ENCODE results near the gene ZRANB2. TPM values are rescaled to one million over a fixed set of nuclear protein-coding genes. Genes with fewer than 3 reads are reported as not detected.

ZRANB2 gene
- total and polyA plus RNA-seq, 12 donors: 17.9 to 100.0 (median 50.8) TPM

DNA sequence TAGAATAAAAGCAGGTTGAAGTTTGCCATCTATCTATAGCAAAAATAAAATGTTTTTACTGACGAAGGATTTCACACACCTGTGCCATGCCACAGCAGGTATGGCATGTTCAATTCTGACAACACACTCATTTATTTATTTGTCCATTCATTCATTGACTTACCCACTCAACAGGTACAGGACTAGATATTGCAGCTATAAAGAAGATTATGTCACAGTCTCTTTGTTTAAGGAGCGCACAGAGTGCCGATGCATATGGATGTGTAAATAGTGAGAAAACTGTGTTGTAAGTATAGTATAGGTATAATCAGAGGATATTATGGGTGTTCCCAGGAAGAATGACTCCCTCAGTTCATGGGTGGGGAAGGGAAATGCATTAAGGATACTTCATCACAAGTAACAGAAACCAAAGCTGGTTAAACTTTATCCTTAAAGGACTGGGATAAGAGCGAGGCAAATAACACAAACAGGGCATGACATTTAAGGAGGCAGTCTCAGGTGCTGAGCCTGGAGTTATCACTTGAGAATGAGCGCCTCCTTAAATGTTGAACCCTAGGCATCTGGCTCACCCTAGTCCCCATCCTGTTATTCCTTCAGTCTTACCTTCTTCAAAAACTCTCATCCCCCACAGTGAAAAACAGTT lies 7.9 kb upstream of the ZRANB2 start:
- 91 to 95% (median 92%) methylated on average over 5 of the region's 5 CpGs for WGBS, 4 donors
- no peaks in the 10 kb centered on the region for H3K9me3 ChIP-seq (replicated peaks in 1 of 3)
- intact Hi-C loops (cut with DNase I): no loop called here
- H3K36me3 ChIP-seq (replicated peaks in 1 of 2): no peaks in the 10 kb centered on the region
- TF ChIP-seq, protein P1, sequence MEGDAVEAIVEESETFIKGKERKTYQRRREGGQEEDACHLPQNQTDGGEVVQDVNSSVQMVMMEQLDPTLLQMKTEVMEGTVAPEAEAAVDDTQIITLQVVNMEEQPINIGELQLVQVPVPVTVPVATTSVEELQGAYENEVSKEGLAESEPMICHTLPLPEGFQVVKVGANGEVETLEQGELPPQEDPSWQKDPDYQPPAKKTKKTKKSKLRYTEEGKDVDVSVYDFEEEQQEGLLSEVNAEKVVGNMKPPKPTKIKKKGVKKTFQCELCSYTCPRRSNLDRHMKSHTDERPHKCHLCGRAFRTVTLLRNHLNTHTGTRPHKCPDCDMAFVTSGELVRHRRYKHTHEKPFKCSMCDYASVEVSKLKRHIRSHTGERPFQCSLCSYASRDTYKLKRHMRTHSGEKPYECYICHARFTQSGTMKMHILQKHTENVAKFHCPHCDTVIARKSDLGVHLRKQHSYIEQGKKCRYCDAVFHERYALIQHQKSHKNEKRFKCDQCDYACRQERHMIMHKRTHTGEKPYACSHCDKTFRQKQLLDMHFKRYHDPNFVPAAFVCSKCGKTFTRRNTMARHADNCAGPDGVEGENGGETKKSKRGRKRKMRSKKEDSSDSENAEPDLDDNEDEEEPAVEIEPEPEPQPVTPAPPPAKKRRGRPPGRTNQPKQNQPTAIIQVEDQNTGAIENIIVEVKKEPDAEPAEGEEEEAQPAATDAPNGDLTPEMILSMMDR (IDR thresholded peaks at IDR 0.05): no peak
- no peak for TF ChIP-seq POLR2A (IDR thresholded peaks at IDR 0.05)
- H3K27me3 ChIP-seq: no peaks in the 10 kb centered on the region
- H3K4me3 ChIP-seq: no peak overlapping the region
- no peaks in the 10 kb centered on the region for H3K4me1 ChIP-seq (replicated peaks in 1 of 2)
- DNase-seq: no peak
- no peak overlapping the region for H3K27ac ChIP-seq

DNA sequence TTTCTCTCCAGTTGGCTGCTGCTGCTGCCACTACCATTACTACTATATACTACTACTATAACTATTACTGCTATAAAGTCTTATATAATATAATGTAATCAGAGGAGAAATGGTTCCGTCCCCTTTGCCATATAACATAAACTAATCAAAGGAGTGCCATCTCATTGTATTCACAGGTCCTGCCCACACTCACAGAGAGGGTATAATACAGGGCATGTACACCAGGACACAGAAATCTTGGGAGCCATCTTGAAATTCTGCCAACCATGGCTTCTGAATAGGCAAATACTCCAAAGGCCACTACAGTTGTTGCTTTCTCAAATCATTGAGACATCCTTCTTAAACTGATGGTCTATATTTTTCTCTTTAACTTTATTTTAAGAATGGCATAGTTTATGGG lies 6.9 kb upstream of the ZRANB2 start:
- intact Hi-C loops (cut with DNase I): no loop called here

DNA sequence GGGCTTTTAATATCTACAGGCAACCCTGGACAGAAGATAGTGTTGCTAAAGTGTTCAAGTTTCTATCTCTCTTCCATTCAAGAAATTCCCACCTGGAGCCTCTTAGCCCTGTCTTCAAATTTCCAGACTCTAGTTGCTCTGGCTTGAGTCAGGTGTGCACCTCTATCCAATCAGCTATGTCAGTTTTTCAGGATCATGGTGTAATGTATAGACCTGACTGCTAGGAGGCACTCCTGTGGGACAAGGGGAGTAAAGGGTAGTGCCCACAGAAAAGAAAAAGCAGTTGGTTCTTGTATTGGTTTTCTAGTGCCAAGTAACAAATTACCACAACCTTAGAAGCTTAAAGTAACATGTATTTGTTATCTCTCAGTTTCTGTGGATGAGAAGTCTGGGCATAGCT lies 6.2 kb upstream of the ZRANB2 start:
- Histone ChIP-seq H3K4me3 (no peak overlapping the region), H3K9me3 (replicated peaks in 1 of 3) (no peaks in the 10 kb centered on the region), H3K27ac (no peak overlapping the region), H3K36me3 (replicated peaks in 1 of 2) (no peaks in the 10 kb centered on the region), H3K27me3 (no peaks in the 10 kb centered on the region), H3K4me1 (replicated peaks in 1 of 2) (peaks cover 0 to under 1% of the 10 kb centered on the region in 2 donors)
- no peak for TF ChIP-seq POLR2A (IDR thresholded peaks at IDR 0.05)
- TF ChIP-seq, protein P1 (IDR thresholded peaks at IDR 0.05): no peak
- intact Hi-C loops (cut with DNase I): no loop called here
- DNase-seq: no peak

More for the DNA sequence above, 6.9 kb upstream of the ZRANB2 start:
- Histone ChIP-seq H3K27me3 (no peaks in the 10 kb centered on the region), H3K36me3 (replicated peaks in 1 of 2) (no peaks in the 10 kb centered on the region), H3K27ac (no peak overlapping the region), H3K4me1 (replicated peaks in 1 of 2) (no peaks in the 10 kb centered on the region), H3K9me3 (replicated peaks in 1 of 3) (no peaks in the 10 kb centered on the region), H3K4me3 (no peak overlapping the region)
- no peak for TF ChIP-seq POLR2A (IDR thresholded peaks at IDR 0.05)
- TF ChIP-seq, protein P1 (IDR thresholded peaks at IDR 0.05): no peak
- WGBS, 4 donors: 89 to 100% (median 95%) methylated on average over 1 of the region's 1 CpG
- no peak for DNase-seq

DNA sequence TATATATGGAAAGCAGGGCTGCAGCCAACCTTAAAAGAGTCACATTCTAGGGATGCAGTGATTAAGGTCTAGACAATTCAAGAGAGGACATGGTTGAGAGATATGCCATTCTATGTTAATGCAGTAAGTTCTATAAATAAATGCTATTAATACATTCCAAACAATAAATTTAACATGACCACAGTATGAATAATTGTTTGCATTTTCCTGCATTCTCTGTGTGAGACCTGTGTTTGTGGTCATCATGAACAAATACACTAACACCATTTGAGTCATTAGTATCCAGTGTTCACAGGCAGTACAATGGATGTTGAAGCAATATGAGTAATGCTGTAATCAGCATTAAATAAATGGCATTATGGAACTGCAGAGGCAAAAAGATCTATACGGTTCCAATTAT lies 5.5 kb upstream of the ZRANB2 start:
- intact Hi-C loops (cut with DNase I): no loop called here
- WGBS, 4 donors: 73 to 83% (median 80%) methylated on average over 1 of the region's 1 CpG

More for the DNA sequence above, 5.5 kb upstream of the ZRANB2 start:
- Histone ChIP-seq H3K27me3 (no peaks in the 10 kb centered on the region), H3K36me3 (replicated peaks in 1 of 2) (no peaks in the 10 kb centered on the region), H3K27ac (no peak overlapping the region), H3K4me3 (no peak overlapping the region), H3K4me1 (replicated peaks in 1 of 2) (peaks cover 0 to 7% of the 10 kb centered on the region in 2 donors), H3K9me3 (replicated peaks in 1 of 3) (no peaks in the 10 kb centered on the region)
- no peak for TF ChIP-seq POLR2A (IDR thresholded peaks at IDR 0.05)
- TF ChIP-seq, protein P1 (IDR thresholded peaks at IDR 0.05): no peak
- no peak for DNase-seq
